ENCODE data around the gene IGSF3.

- TF ChIP-seq CTCF (IDR thresholded peaks at IDR 0.05; ENCODE audit: poor library complexity) (no peak), EZH2phosphoT487 (IDR thresholded peaks at IDR 0.05; ENCODE audit: low read depth, severe bottlenecking, unreplicated experiment) (no peak)
These were observed 17.0 kb upstream of the IGSF3 start for GRCh38 chr1:116684575-116684974.
